Panc1 (cell line): ENCODE data around the gene CLSTN3.

Experiments
- POLR2AphosphoS5 ChIP-seq: IDR thresholded peaks from 2 replicates; pipeline ENCODE4 v1.6.1; 2012; ENCODE audit warnings: mild to moderate bottlenecking, low read depth, low read length, moderate library complexity
- REST ChIP-seq, 2 experiments: IDR thresholded peaks; 2 replicates each; pipeline ENCODE4 v1.6.1; 2011 to 2012; ENCODE audit warnings: low read depth in 2 of 2, control low read depth in 1 of 2, low read length in 1 of 2, mild to moderate bottlenecking in 1 of 2, moderate library complexity in 1 of 2; ENCODE audit not compliant: insufficient read depth in 1 of 2
- TCF7L2 ChIP-seq: IDR thresholded peaks from 2 replicates; pipeline ENCODE4 v1.6.1; 2011; ENCODE audit warnings: mild to moderate bottlenecking, low read depth, low read length, inconsistent platforms
- TF ChIP-seq, protein P1 (sequence below): fragments of 450-650 bp; IDR thresholded peaks from 2 replicates; pipeline ENCODE4 v1.5.1; 2017; ENCODE audit warnings: mild to moderate bottlenecking

GRCh38 chr12:7112041-7112440 lies 18.1 kb upstream of the CLSTN3 start:
- TF ChIP-seq, protein P1, sequence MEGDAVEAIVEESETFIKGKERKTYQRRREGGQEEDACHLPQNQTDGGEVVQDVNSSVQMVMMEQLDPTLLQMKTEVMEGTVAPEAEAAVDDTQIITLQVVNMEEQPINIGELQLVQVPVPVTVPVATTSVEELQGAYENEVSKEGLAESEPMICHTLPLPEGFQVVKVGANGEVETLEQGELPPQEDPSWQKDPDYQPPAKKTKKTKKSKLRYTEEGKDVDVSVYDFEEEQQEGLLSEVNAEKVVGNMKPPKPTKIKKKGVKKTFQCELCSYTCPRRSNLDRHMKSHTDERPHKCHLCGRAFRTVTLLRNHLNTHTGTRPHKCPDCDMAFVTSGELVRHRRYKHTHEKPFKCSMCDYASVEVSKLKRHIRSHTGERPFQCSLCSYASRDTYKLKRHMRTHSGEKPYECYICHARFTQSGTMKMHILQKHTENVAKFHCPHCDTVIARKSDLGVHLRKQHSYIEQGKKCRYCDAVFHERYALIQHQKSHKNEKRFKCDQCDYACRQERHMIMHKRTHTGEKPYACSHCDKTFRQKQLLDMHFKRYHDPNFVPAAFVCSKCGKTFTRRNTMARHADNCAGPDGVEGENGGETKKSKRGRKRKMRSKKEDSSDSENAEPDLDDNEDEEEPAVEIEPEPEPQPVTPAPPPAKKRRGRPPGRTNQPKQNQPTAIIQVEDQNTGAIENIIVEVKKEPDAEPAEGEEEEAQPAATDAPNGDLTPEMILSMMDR = no peak
- no peak for TF ChIP-seq POLR2AphosphoS5
- no peak for TF ChIP-seq REST (IDR thresholded peaks at IDR 0.05; ENCODE audit: insufficient read depth in 1 of 2, low read depth in 2 of 2, low read length in 1 of 2)
- TF ChIP-seq TCF7L2 = no peak
